ENCODE data around the gene KRTAP19-2.
"Not testable (repeated sequence)": the region's sequence is repeated elsewhere in the genome, so short reads cannot be mapped to it uniquely, and the experiment has no call there.

KRTAP19-2 gene

GRCh38 chr21:30487336-30487735, at the start of gene KRTAP19-2:
Gene KRTAP19-2, minus strand, starts transcription at chr21:30487436. Its CDS starts 88 bp downstream, at chr21:30487348.
- Mint-ChIP-seq H3K4me1 (no peaks in the 10 kb centered on the region), H3K27me3 (no peaks in the 10 kb centered on the region), H3K4me3 (no peak within 1 kb of the TSS), H3K36me3 (no peaks in the 10 kb centered on the region), H3K27ac (no peak within 1 kb of the TSS), H3K9me3 (peaks cover 6% of the 10 kb centered on the region)

- no peaks in the 10 kb centered on the region for H3K4me1 Mint-ChIP-seq
- no peak overlapping the region for H3K27ac Mint-ChIP-seq
- H3K9me3 Mint-ChIP-seq, result peaks cover 6% of the 10 kb centered on the region
- no peak overlapping the region for H3K4me3 Mint-ChIP-seq
- H3K36me3 Mint-ChIP-seq, result no peaks in the 10 kb centered on the region
- peaks cover 3% of the 10 kb centered on the region for H3K27me3 Mint-ChIP-seq
Observed at GRCh38 chr21:30518876-30519275, 31.6 kb upstream of the KRTAP19-2 start.

- Mint-ChIP-seq H3K27me3 (peaks cover 3% of the 10 kb centered on the region), H3K36me3 (no peaks in the 10 kb centered on the region), H3K27ac (no peak overlapping the region), H3K4me3 (no peak overlapping the region), H3K9me3 (peaks cover 6% of the 10 kb centered on the region), H3K4me1 (no peaks in the 10 kb centered on the region)
Observed at GRCh38 chr21:30515681-30516080, 28.4 kb upstream of the KRTAP19-2 start.

GRCh38 chr21:30505621-30506205, 18.5 kb upstream of the KRTAP19-2 start:
- not testable (repeated sequence) for H3K4me3 Mint-ChIP-seq, H3K9me3 Mint-ChIP-seq, H3K27ac Mint-ChIP-seq, H3K4me1 Mint-ChIP-seq, H3K27me3 Mint-ChIP-seq, H3K36me3 Mint-ChIP-seq

GRCh38 chr21:30502041-30502440, 14.8 kb upstream of the KRTAP19-2 start, which contains the start of gene KRTAP19-5:
Gene KRTAP19-5, minus strand, starts transcription at chr21:30502141. Its CDS starts 51 bp downstream, at chr21:30502090.
- no peaks in the 10 kb centered on the region for H3K9me3 Mint-ChIP-seq

GRCh38 chr21:30497065-30497464, 9.8 kb upstream of the KRTAP19-2 start, which contains the start of gene KRTAP19-4:
Gene KRTAP19-4, minus strand, starts transcription at chr21:30497165. Its CDS starts 55 bp downstream, at chr21:30497110.
- Mint-ChIP-seq H3K36me3 (no peaks in the 10 kb centered on the region), H3K9me3 (no peaks in the 10 kb centered on the region), H3K4me1 (no peaks in the 10 kb centered on the region)

More at GRCh38 chr21:30502041-30502440, 14.8 kb upstream of the KRTAP19-2 start, which contains the start of gene KRTAP19-5:
- Mint-ChIP-seq H3K4me1 (no peaks in the 10 kb centered on the region), H3K27ac (peak within 1 kb of the TSS; percentile 19), H3K36me3 (no peaks in the 10 kb centered on the region), H3K27me3 (peaks cover 3% of the 10 kb centered on the region), H3K4me3 (no peak within 1 kb of the TSS)

GRCh38 chr21:30491963-30492428, 4.8 kb upstream of the KRTAP19-2 start, which contains the start of gene KRTAP19-3:
Gene KRTAP19-3, minus strand, starts transcription at chr21:30492013. Its CDS starts 56 bp downstream, at chr21:30491957.
- no peaks in the 10 kb centered on the region for H3K36me3 Mint-ChIP-seq
- H3K27me3 Mint-ChIP-seq, result no peaks in the 10 kb centered on the region
- H3K4me1 Mint-ChIP-seq, result no peaks in the 10 kb centered on the region
- H3K9me3 Mint-ChIP-seq, result peaks cover 6% of the 10 kb centered on the region
- H3K4me3 Mint-ChIP-seq, result no peak within 1 kb of the TSS
- H3K27ac Mint-ChIP-seq, result no peak within 1 kb of the TSS

More at GRCh38 chr21:30497065-30497464, 9.8 kb upstream of the KRTAP19-2 start, which contains the start of gene KRTAP19-4:
- Mint-ChIP-seq H3K27ac (no peak within 1 kb of the TSS), H3K4me3 (no peak within 1 kb of the TSS), H3K27me3 (peaks cover 3% of the 10 kb centered on the region)

- no peaks in the 10 kb centered on the region for H3K4me1 Mint-ChIP-seq
- H3K36me3 Mint-ChIP-seq, result no peaks in the 10 kb centered on the region
- H3K4me3 Mint-ChIP-seq, result no peak overlapping the region
- H3K27me3 Mint-ChIP-seq, result no peaks in the 10 kb centered on the region
- no peak overlapping the region for H3K27ac Mint-ChIP-seq
- peaks cover 6% of the 10 kb centered on the region for H3K9me3 Mint-ChIP-seq
Observed at GRCh38 chr21:30486180-30486579, 1.1 kb downstream of the KRTAP19-2 start.

- H3K4me1 Mint-ChIP-seq, result no peaks in the 10 kb centered on the region
- H3K9me3 Mint-ChIP-seq, result no peaks in the 10 kb centered on the region
- peaks cover 5% of the 10 kb centered on the region for H3K27me3 Mint-ChIP-seq
- no peak overlapping the region for H3K4me3 Mint-ChIP-seq
- H3K27ac Mint-ChIP-seq, result no peak overlapping the region
- H3K36me3 Mint-ChIP-seq, result no peaks in the 10 kb centered on the region
Observed at GRCh38 chr21:30482130-30482529, 5.1 kb downstream of the KRTAP19-2 start.

GRCh38 chr21:30480145-30480544, 7.1 kb downstream of the KRTAP19-2 start, which contains the start of gene KRTAP19-1:
Gene KRTAP19-1, minus strand, starts transcription at chr21:30480367. Its CDS starts 50 bp downstream, at chr21:30480317.
- Mint-ChIP-seq H3K4me3 (no peak within 1 kb of the TSS), H3K36me3 (no peaks in the 10 kb centered on the region), H3K4me1 (no peaks in the 10 kb centered on the region), H3K9me3 (peaks cover 5% of the 10 kb centered on the region), H3K27ac (no peak within 1 kb of the TSS), H3K27me3 (peaks cover 5% of the 10 kb centered on the region)

- Mint-ChIP-seq H3K36me3 (no peaks in the 10 kb centered on the region), H3K4me1 (no peaks in the 10 kb centered on the region), H3K27ac (no peak overlapping the region), H3K27me3 (peaks cover 5% of the 10 kb centered on the region), H3K9me3 (peaks cover 5% of the 10 kb centered on the region), H3K4me3 (no peak overlapping the region)
Observed at GRCh38 chr21:30479259-30479658, 8.0 kb downstream of the KRTAP19-2 start.

GRCh38 chr21:30478004-30478403, 9.2 kb downstream of the KRTAP19-2 start:
- H3K4me1 Mint-ChIP-seq, result no peaks in the 10 kb centered on the region
- no peaks in the 10 kb centered on the region for H3K36me3 Mint-ChIP-seq
- H3K9me3 Mint-ChIP-seq, result peaks cover 5% of the 10 kb centered on the region
- H3K4me3 Mint-ChIP-seq, result no peak overlapping the region
- no peak overlapping the region for H3K27ac Mint-ChIP-seq
- H3K27me3 Mint-ChIP-seq, result peaks cover 5% of the 10 kb centered on the region

- H3K4me3 Mint-ChIP-seq, result no peak overlapping the region
- peaks cover 2% of the 10 kb centered on the region for H3K36me3 Mint-ChIP-seq
- H3K9me3 Mint-ChIP-seq, result peaks cover 9% of the 10 kb centered on the region
- peaks cover 9% of the 10 kb centered on the region for H3K27me3 Mint-ChIP-seq
- no peak overlapping the region for H3K27ac Mint-ChIP-seq
- no peaks in the 10 kb centered on the region for H3K4me1 Mint-ChIP-seq
Observed at GRCh38 chr21:30468900-30469714, 18.1 kb downstream of the KRTAP19-2 start.

GRCh38 chr21:30463713-30464112, 23.5 kb downstream of the KRTAP19-2 start:
- no peak overlapping the region for H3K4me3 Mint-ChIP-seq
- H3K27ac Mint-ChIP-seq, result no peak overlapping the region
- peaks cover 2% of the 10 kb centered on the region for H3K36me3 Mint-ChIP-seq
- no peaks in the 10 kb centered on the region for H3K9me3 Mint-ChIP-seq
- no peaks in the 10 kb centered on the region for H3K4me1 Mint-ChIP-seq
- H3K27me3 Mint-ChIP-seq, result peaks cover 9% of the 10 kb centered on the region

GRCh38 chr21:30448514-30448913, 38.7 kb downstream of the KRTAP19-2 start:
- Mint-ChIP-seq H3K4me1 (no peaks in the 10 kb centered on the region), H3K4me3 (no peak overlapping the region), H3K27me3 (no peaks in the 10 kb centered on the region), H3K27ac (no peak overlapping the region), H3K36me3 (no peaks in the 10 kb centered on the region), H3K9me3 (no peaks in the 10 kb centered on the region)

GRCh38 chr21:30447056-30447455, 40.2 kb downstream of the KRTAP19-2 start:
- Mint-ChIP-seq H3K4me3 (no peak overlapping the region), H3K36me3 (no peaks in the 10 kb centered on the region), H3K27me3 (no peaks in the 10 kb centered on the region), H3K27ac (no peak overlapping the region), H3K4me1 (no peaks in the 10 kb centered on the region), H3K9me3 (no peaks in the 10 kb centered on the region)

Data from activated naive CD4-positive, alpha-beta T cell treated with anti-CD3 and anti-CD28 coated beads, Interleukin-2, amount 50 U/mL, for 24 hours (primary cell).